HG02571 (cell line): ENCODE measurements around the gene HOXA13.

Experiments used
- ATAC-seq: cut with Tn5 transposase; IDR thresholded peaks from one replicate; pipeline ENCODE4 v1.9.1; 2021; ENCODE audit warnings: mild to moderate bottlenecking, moderate library complexity; ENCODE audit not compliant: unreplicated experiment

The HOXA13 gene

GRCh38 chr7:27199849-27200760 lies at the start of gene HOXA13:
HOXA13 (minus strand) TSS chr7:27200091; CDS start chr7:27200077, 14 bp downstream.
- no peak for ATAC-seq

GRCh38 chr7:27248911-27249723 lies 49.2 kb upstream of the HOXA13 start:
- no peak for ATAC-seq

GRCh38 chr7:27248427-27248806 lies 48.5 kb upstream of the HOXA13 start:
- no peak for ATAC-seq

- ATAC-seq, result no peak
Measured at GRCh38 chr7:27247452-27248426, 47.8 kb upstream of the HOXA13 start.

- no peak for ATAC-seq
Measured at GRCh38 chr7:27247000-27247399, 47.1 kb upstream of the HOXA13 start.

- no peak for ATAC-seq
Measured at GRCh38 chr7:27245798-27246691, 46.2 kb upstream of the HOXA13 start.

GRCh38 chr7:27245124-27245797 lies 45.4 kb upstream of the HOXA13 start:
- no peak for ATAC-seq

- no peak for ATAC-seq
Measured at GRCh38 chr7:27244488-27245123, 44.7 kb upstream of the HOXA13 start.

- no peak for ATAC-seq
Measured at GRCh38 chr7:27243340-27244163, 43.7 kb upstream of the HOXA13 start.

- no peak for ATAC-seq
Measured at GRCh38 chr7:27242555-27243339, 42.9 kb upstream of the HOXA13 start, which contains the start of gene EVX1. EVX1 (plus strand) TSS chr7:27242802; CDS start chr7:27243031, 229 bp downstream.

- ATAC-seq, result no peak
Measured at GRCh38 chr7:27242154-27242553, 42.3 kb upstream of the HOXA13 start.

GRCh38 chr7:27241189-27242056 lies 41.5 kb upstream of the HOXA13 start:
- ATAC-seq, result no peak

- no peak for ATAC-seq
Measured at GRCh38 chr7:27240015-27240731, 40.3 kb upstream of the HOXA13 start.

GRCh38 chr7:27239387-27240014 lies 39.6 kb upstream of the HOXA13 start:
- ATAC-seq, result no peak

GRCh38 chr7:27238979-27239386 lies 39.1 kb upstream of the HOXA13 start:
- no peak for ATAC-seq
